HUES6 (cell line): ENCODE results near the gene PXT1.
A peak's percentile ranks its signal among the peaks of the same experiment; 100 is the strongest.
"Not testable (repeated sequence)": the region's sequence is repeated elsewhere in the genome, so short reads cannot be mapped to it uniquely, and the experiment has no call there.

ENCODE experiments used
- H3K27ac ChIP-seq: 2 replicates; pipeline ENCODE4 v1.7.0; 2013; ENCODE audit warnings: low read depth, mild to moderate bottlenecking, low read length, inconsistent platforms
- H3K27me3 ChIP-seq: 2 replicates; pipeline ENCODE4 v1.6.1; 2013; ENCODE audit warnings: low read length; ENCODE audit not compliant: control insufficient read depth, insufficient read depth
- H3K36me3 ChIP-seq: 2 replicates; pipeline ENCODE4 v1.6.1; 2013; ENCODE audit warnings: low read length; ENCODE audit not compliant: control insufficient read depth, insufficient read depth
- H3K4me1 ChIP-seq: 2 replicates; pipeline ENCODE4 v1.6.1; 2013; ENCODE audit warnings: low read length; ENCODE audit not compliant: control insufficient read depth, insufficient read depth
- H3K4me3 ChIP-seq: 2 replicates; pipeline ENCODE4 v1.5.1; 2013; ENCODE audit warnings: low read depth, low read length
- H3K9ac ChIP-seq: one replicate; pipeline ENCODE4 v1.6.1; 2013; ENCODE audit warnings: mild to moderate bottlenecking, low read length
- H3K9me3 ChIP-seq: 2 replicates; pipeline ENCODE4 v1.6.1; 2013; ENCODE audit warnings: low read depth, low read length; ENCODE audit not compliant: control insufficient read depth, insufficient read depth

The PXT1 gene

DNA sequence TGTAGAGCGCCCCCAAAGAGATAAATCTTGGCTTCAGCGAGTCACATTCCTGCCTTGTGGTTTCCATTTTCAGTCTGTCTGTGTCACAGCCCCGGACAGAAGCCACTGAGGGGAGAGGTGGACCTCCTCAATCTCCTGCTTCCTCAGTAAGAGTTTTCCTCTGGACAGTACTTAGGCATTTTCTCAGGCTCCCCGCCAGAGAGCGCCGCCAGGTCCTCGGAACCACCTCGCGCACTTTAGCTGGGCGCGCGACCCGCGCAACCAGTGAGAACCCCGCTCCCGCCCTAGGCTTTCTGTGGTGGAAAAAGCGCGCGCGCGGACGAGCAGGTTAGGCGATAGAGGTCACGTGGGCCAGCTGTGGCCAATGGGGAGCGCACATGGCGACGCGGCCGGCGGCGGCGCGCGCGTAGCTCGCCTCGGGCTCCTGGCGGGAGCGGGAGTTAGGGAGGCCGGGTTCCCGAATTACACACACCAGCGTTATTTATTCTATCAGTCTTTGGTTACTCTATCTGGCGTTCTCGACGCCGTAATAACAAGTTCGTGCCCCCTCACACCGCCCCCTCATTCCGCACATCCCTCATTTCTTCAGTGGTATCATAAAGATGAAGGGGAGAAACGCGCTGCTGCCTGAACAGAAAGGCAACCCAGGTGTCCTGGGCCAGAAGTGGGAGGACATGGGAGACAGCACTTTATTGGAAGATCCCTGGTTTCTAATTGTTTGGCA, 19.4 kb downstream of the PXT1 start:
- Histone ChIP-seq H3K4me3 (peak overlapping the region; percentile 84), H3K9me3 (no peaks in the 10 kb centered on the region), H3K36me3 (no peaks in the 10 kb centered on the region), H3K27ac (no peak overlapping the region), H3K9ac (peak overlapping the region; percentile 77), H3K27me3 (no peaks in the 10 kb centered on the region), H3K4me1 (peaks cover 6% of the 10 kb centered on the region)

DNA sequence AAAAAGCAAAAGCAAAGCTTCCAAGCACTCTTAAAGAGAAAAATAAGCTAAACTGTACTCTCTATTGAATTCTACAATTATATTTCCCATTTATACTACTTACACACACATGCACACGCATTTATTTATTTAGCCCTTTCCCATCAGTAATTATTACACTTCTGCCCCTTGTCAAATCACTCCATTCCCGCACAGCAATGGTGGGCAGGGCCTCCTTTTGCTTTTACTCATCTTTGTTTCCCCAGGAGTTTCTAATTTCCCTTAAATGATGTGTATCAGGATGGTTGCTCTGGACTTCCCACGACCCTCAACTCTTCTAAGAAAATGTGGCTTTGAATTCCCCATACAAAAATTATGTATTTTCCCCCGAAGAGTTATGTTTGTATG, 19.9 kb downstream of the PXT1 start:
- Histone ChIP-seq H3K36me3 (no peaks in the 10 kb centered on the region), H3K4me1 (peaks cover 6% of the 10 kb centered on the region), H3K9ac (no peak overlapping the region), H3K4me3 (peak overlapping the region; percentile 84), H3K9me3 (no peaks in the 10 kb centered on the region), H3K27me3 (no peaks in the 10 kb centered on the region), H3K27ac (no peak overlapping the region)

DNA sequence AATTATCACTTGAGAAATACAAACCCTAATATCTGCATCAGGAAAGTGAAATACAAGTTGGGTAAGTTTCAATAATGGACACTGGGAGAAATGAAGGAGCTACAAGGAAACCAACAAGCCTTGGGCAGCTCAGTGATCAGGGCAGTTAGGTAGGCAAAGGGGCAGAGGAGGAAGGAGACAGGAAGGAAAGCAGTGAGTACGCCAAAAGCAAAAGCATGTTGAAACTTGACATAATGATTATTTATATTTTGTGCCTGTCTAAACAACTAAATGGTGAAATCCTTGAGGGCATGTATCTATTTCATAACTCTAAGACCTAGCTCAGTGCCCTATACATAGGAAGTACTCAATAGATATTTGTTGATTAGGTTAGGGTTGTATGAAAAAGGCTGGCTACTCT, 23.3 kb downstream of the PXT1 start:
- Histone ChIP-seq H3K4me3 (no peak overlapping the region), H3K9ac (no peak overlapping the region), H3K27ac (no peak overlapping the region)

DNA sequence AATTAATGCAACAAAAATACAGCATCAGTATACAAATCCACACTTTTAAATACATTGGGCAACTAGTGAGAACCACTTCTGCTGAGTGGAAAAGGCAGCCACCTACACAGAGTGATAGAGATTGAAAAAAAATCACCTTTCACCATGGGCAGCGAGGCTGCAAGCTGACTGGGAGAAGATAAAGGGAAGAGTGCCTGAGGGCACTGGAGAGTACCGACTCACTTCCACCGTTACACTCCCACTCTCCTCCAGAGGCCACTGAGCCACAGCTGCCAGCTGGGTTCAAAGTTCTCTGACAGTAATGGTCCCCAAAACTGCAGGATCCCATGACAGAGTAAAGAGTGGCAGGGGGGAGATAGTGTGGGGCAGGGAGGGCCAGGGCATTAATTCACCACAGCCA, 24.1 kb downstream of the PXT1 start:
- Histone ChIP-seq H3K4me1 (peaks cover 1% of the 10 kb centered on the region; the same call in 1 of the 2 replicates), H3K9ac (no peak overlapping the region), H3K27me3 (no peaks in the 10 kb centered on the region), H3K9me3 (no peaks in the 10 kb centered on the region), H3K4me3 (no peak overlapping the region), H3K27ac (no peak overlapping the region), H3K36me3 (no peaks in the 10 kb centered on the region)

More for the DNA sequence above, 23.3 kb downstream of the PXT1 start:
- H3K4me1 ChIP-seq, result peaks cover 6% of the 10 kb centered on the region
- H3K9me3 ChIP-seq, result no peaks in the 10 kb centered on the region
- no peaks in the 10 kb centered on the region for H3K27me3 ChIP-seq
- H3K36me3 ChIP-seq, result no peaks in the 10 kb centered on the region

DNA sequence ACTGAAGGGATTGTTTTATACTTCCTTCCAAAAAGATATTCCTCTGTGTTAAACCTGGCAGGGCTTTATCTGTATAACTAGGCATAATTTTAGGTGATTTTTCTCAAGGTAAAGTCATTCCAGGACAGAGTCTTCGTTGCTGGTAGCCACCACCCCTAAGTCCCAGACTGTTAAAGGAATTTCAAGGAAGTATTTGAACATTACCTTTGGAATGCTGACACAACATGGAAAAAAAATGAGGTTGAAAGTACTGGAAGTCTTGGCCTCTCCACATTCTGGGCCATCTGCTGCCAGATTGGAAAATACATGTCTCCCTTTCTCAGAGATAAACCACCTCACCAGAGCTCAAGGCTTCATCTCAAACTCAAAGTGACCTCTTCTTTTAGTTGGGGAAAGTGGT, 28.2 kb downstream of the PXT1 start:
- no peak overlapping the region for H3K9ac ChIP-seq
- no peak overlapping the region for H3K27ac ChIP-seq
- H3K9me3 ChIP-seq, result no peaks in the 10 kb centered on the region
- H3K36me3 ChIP-seq, result no peaks in the 10 kb centered on the region
- H3K4me1 ChIP-seq, result no peaks in the 10 kb centered on the region
- no peak overlapping the region for H3K4me3 ChIP-seq
- H3K27me3 ChIP-seq, result no peaks in the 10 kb centered on the region

DNA sequence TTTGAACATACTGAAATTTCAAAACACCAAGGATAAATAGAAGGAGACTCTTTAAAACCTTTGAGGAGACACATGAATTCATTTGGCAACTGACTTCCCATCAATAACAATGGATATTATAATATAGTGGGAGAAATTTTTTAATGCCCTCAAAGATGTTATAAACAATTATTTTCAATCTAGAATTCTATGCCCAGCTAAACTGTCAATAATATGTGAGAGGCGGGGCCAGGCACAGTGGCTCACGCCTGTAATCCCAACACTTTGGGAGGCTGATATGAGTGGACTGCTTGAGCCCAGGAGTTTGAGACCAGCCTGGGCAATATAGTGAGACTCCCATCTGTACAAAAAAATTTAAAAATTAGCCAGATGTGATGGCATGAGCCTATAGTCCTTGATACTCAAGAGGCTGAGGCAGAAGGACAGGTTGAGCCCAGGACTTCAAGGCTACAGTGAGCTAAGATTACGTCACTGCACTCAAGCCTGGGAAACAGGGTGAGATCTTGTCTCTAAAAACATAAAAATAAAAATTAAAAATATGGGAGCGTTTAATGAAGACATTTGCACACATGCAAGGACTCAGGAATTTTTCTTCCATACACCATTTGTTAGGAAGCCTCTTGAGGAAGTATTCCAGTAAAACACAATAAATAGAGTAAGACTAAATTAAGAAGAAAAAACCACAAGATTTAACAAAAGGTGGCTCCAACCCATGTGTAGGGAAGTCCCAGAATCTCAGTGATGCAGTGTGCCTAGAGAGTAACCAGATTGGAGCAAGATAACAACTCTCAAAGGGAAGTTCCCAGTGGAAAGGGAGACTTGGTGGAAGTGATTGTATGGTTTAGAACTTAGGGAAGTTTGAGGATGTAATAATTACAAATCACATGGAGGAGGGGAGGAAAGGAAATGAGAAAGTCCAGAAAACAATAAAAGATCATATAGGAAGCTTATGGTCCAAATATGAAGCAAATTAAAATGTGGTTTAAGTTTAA, 28.9 kb downstream of the PXT1 start:
- Histone ChIP-seq H3K9me3 (no peaks in the 10 kb centered on the region), H3K4me3 (no peak overlapping the region), H3K4me1 (no peaks in the 10 kb centered on the region), H3K36me3 (no peaks in the 10 kb centered on the region), H3K27ac (no peak overlapping the region), H3K9ac (no peak overlapping the region), H3K27me3 (no peaks in the 10 kb centered on the region)

- not testable (repeated sequence) for H3K9me3 ChIP-seq, H3K36me3 ChIP-seq, H3K4me1 ChIP-seq, H3K4me3 ChIP-seq, H3K9ac ChIP-seq, H3K27ac ChIP-seq, H3K27me3 ChIP-seq
Measured at GRCh38 chr6:36409718-36410117, 32.9 kb downstream of the PXT1 start.

DNA sequence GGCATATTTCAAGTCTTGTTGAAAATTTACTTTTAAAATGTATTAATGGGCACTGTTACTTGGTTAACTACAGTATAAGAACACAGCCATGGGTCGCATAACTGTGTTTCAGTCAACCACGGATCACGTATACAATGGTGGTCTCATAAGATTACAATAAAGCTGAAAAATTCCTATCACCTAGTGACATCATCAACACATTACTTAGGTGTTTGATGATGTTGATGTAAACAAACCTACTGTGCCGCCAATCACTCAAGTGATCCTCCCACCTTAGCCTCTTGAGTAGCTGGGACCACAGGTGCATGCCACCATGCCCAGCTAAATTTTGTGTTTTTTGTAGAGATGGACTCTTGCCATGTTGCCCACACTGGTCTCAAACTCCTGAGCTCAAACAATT, 38.5 kb downstream of the PXT1 start:
- H3K4me3 ChIP-seq, result no peak overlapping the region
- H3K27me3 ChIP-seq, result no peaks in the 10 kb centered on the region
- no peaks in the 10 kb centered on the region for H3K36me3 ChIP-seq
- no peak overlapping the region for H3K27ac ChIP-seq
- no peak overlapping the region for H3K9ac ChIP-seq
- H3K4me1 ChIP-seq, result no peaks in the 10 kb centered on the region
- no peaks in the 10 kb centered on the region for H3K9me3 ChIP-seq

DNA sequence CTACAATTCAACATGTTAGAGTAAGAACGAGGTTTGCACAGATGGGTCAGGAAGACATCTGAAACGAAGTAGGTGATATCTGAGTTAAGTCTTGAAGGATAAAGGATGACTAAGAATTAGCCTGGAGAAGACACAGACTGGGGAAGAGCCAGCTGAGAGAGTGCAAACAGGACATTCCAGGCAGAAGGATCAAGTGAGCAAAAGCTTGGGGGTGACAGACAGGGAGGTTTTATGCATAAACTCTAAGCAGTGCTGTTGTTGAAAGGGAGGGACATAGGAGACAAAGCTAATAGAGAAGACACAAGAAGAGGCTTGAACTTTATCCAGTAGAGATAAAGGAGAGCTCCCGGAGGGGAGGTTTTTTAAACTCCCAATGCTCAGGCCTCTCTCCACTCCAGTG, 40.2 kb downstream of the PXT1 start:
- Histone ChIP-seq H3K9ac (no peak overlapping the region), H3K27ac (no peak overlapping the region), H3K9me3 (no peaks in the 10 kb centered on the region; the same call in 1 of the 2 replicates), H3K36me3 (no peaks in the 10 kb centered on the region), H3K4me1 (no peaks in the 10 kb centered on the region), H3K27me3 (no peaks in the 10 kb centered on the region), H3K4me3 (no peak overlapping the region)

- Histone ChIP-seq H3K9me3 (no peaks in the 10 kb centered on the region; the same call in 1 of the 2 replicates), H3K9ac (no peak overlapping the region), H3K36me3 (no peaks in the 10 kb centered on the region), H3K4me1 (no peaks in the 10 kb centered on the region), H3K27ac (no peak overlapping the region), H3K4me3 (no peak overlapping the region), H3K27me3 (no peaks in the 10 kb centered on the region)
Measured at GRCh38 chr6:36399970-36400369, 42.7 kb downstream of the PXT1 start.

- H3K27ac ChIP-seq, result no peak overlapping the region
- H3K9ac ChIP-seq, result no peak overlapping the region
- peaks cover 37% of the 10 kb centered on the region for H3K27me3 ChIP-seq
- H3K4me1 ChIP-seq, result 0 out of 2 replicates have a peak, but pooled peaks cover 4% of the 10 kb centered on the region
- H3K36me3 ChIP-seq, result no peaks in the 10 kb centered on the region
- H3K9me3 ChIP-seq, result peaks cover 3% of the 10 kb centered on the region; the same call in 1 of the 2 replicates
- no peak overlapping the region for H3K4me3 ChIP-seq
Measured at GRCh38 chr6:36392621-36393020, 50.0 kb downstream of the PXT1 start.
